Measurements from ENCODE around the gene TMX1. TPM values are rescaled to one million over a fixed set of nuclear protein-coding genes. Genes with fewer than 3 reads are reported as not detected.

TMX1 gene
- total RNA-seq, 4 donors from 2014 or later, result 11.4 to 25.8 (median 17.7) TPM

GRCh38 chr14:51206462-51206861 lies 33.6 kb upstream of the TMX1 start:
- intact Hi-C loops (cut with DNase I; ENCODE audit: low total_unique reads), result no loop called here
- WGBS, 2 donors, result 90 to 93% methylated on average over 1 of the region's 1 CpG
- no peak for TF ChIP-seq POLR2A (IDR thresholded peaks at IDR 0.05)
- TF ChIP-seq, protein P1, sequence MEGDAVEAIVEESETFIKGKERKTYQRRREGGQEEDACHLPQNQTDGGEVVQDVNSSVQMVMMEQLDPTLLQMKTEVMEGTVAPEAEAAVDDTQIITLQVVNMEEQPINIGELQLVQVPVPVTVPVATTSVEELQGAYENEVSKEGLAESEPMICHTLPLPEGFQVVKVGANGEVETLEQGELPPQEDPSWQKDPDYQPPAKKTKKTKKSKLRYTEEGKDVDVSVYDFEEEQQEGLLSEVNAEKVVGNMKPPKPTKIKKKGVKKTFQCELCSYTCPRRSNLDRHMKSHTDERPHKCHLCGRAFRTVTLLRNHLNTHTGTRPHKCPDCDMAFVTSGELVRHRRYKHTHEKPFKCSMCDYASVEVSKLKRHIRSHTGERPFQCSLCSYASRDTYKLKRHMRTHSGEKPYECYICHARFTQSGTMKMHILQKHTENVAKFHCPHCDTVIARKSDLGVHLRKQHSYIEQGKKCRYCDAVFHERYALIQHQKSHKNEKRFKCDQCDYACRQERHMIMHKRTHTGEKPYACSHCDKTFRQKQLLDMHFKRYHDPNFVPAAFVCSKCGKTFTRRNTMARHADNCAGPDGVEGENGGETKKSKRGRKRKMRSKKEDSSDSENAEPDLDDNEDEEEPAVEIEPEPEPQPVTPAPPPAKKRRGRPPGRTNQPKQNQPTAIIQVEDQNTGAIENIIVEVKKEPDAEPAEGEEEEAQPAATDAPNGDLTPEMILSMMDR (IDR thresholded peaks at IDR 0.05), result no peak
- no peak for DNase-seq (ENCODE audit: low spot score in 2 of 2)
- H3K4me3 ChIP-seq (ENCODE audit: low read depth, poor library complexity, severe bottlenecking), result no peak overlapping the region

DNA sequence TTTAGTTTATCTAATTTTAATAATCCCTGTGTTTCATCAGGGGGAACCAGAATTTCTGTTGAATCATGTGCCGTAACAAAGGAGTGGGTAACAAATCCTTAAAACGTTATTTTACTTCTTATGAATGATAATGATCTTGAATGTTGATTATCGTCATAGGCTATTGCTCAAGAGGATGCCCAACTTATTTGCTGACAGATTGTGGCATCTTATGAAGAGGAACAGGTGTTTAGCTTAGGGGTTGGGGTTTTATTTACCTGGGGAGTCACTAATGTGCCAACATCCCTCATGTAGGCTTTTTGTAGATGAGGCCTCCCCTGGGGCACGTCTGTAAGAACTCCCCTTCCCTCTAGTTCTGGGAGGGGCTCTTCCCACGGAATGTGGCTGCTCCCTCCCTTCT lies 32.4 kb upstream of the TMX1 start:
- WGBS, 2 donors, result 47 to 51% methylated on average over 5 of the region's 5 CpGs
- DNase-seq (ENCODE audit: low spot score in 2 of 2), result no peak
- intact Hi-C loops (cut with DNase I; ENCODE audit: low total_unique reads), result no loop called here
- H3K4me3 ChIP-seq (ENCODE audit: low read depth, poor library complexity, severe bottlenecking), result no peak overlapping the region
- TF ChIP-seq POLR2A (IDR thresholded peaks at IDR 0.05), result no peak
- TF ChIP-seq, protein P1 (IDR thresholded peaks at IDR 0.05), result no peak

GRCh38 chr14:51208982-51209381 lies 31.1 kb upstream of the TMX1 start:
- DNase-seq (ENCODE audit: low spot score in 2 of 2), result no peak
- no peak for TF ChIP-seq POLR2A (IDR thresholded peaks at IDR 0.05)
- TF ChIP-seq, protein P1 (IDR thresholded peaks at IDR 0.05), result no peak
- H3K4me3 ChIP-seq (ENCODE audit: low read depth, poor library complexity, severe bottlenecking), result no peak overlapping the region
- 94% methylated on average over 1 of the region's 1 CpG for WGBS, 2 donors
- intact Hi-C loops (cut with DNase I; ENCODE audit: low total_unique reads), result no loop called here

- 64 to 94% methylated on average over 1 of the region's 1 CpG for WGBS, 2 donors
- no peak overlapping the region for H3K4me3 ChIP-seq (ENCODE audit: low read depth, poor library complexity, severe bottlenecking)
- intact Hi-C loops (cut with DNase I; ENCODE audit: low total_unique reads), result no loop called here
- TF ChIP-seq POLR2A (IDR thresholded peaks at IDR 0.05), result no peak
- TF ChIP-seq, protein P1 (IDR thresholded peaks at IDR 0.05), result no peak
- no peak for DNase-seq (ENCODE audit: low spot score in 2 of 2)
Measured at GRCh38 chr14:51209457-51209856, 30.6 kb upstream of the TMX1 start.

DNA sequence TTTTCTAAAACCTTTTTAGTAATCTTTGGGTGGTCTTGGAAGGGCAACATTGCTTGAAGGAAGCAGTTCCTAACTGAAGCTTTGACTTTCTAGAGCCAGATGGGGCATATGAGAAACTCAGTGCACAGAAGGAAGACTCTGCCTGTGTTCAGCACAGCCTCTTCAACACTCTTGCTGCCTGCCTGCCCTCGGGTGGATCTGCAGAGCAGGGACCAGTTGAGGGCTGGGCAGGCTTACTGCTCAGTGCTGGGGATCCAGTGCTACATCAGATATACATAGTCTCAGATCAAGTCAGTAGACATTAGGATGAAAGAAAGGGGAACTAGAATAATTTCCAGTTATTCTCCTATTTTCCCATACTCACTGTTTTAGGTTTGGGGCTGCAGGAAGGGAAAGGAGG lies 29.5 kb upstream of the TMX1 start:
- TF ChIP-seq, protein P1 (IDR thresholded peaks at IDR 0.05), result no peak
- no peak for TF ChIP-seq POLR2A (IDR thresholded peaks at IDR 0.05)
- H3K4me3 ChIP-seq (ENCODE audit: low read depth, poor library complexity, severe bottlenecking), result no peak overlapping the region
- intact Hi-C loops (cut with DNase I; ENCODE audit: low total_unique reads), result no loop called here
- 25 to 56% methylated on average over 1 of the region's 1 CpG for WGBS, 2 donors
- no peak for DNase-seq (ENCODE audit: low spot score in 2 of 2)

GRCh38 chr14:51211149-51211548 lies 28.9 kb upstream of the TMX1 start:
- intact Hi-C loops (cut with DNase I; ENCODE audit: low total_unique reads), result no loop called here
- no peak for DNase-seq (ENCODE audit: low spot score in 2 of 2)
- no peak overlapping the region for H3K4me3 ChIP-seq (ENCODE audit: low read depth, poor library complexity, severe bottlenecking)
- TF ChIP-seq, protein P1 (IDR thresholded peaks at IDR 0.05), result no peak
- no peak for TF ChIP-seq POLR2A (IDR thresholded peaks at IDR 0.05)
